CD4-positive, alpha-beta T cell treated with Interleukin-10 for 1 hour (primary cell): ENCODE results near the gene SH3PXD2A.

ENCODE experiments used
- DNase-seq: peaks from one replicate; pipeline ENCODE4 v3.0.0-alpha.2; 2020

SH3PXD2A gene

DNA sequence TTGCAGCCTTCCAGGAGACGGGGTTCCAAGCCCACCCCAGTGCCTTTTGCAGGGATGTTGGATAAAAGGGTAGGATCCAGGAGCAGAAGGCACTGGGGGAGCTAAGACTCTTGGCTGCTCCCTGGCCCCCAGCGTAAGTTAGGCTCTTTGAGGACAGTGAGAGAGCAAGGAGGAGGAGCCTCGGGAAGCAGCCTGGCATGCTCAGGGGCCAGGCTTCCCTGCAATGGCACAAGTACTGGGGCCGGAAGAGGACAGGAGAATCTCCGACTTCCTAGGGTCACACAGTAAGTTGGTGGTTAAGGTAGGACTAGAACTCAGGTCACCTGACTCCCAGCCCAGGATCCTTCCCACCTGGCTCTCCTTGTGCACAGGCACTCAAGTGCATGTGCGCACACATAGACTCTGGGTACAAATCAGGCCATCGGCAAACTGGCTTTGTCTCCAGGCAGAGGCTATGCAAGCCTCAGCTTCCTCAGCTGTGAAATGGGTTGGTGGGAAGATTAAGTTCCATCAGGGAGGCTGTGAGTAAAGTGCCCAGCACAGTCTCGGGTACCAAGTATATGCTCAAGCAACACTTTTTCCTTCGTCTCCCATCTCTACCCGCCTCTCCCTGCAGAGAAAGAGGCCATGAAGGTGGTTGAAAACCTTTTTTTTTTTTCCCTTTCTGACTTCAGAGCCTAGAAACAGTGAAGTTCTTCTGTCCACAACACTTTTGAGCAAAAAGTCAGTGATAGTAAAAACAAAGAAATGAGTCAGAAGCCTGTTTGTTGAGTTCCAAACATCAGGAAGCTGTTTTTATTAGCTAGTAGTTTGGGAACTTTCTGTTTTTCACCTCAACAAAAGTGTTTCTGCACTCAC is 282.8 kb downstream of the SH3PXD2A start:
- DNase-seq, result no peak

DNA sequence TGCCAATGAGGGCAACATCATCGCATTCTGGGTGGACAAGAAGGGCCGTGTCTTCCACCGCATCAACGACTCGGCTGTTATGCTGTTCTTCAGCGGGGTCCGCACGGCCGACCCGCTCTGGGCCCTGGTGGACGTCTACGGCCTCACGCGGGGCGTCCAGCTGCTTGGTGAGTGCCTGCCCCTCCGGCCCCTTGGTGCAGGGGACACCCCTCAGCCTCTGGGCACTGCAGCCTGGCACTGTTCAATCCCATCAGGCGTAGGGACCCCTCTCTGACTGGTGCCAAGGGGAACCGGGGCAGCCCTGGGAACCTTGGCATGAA is 283.8 kb downstream of the SH3PXD2A start:
- DNase-seq, result no peak

DNA sequence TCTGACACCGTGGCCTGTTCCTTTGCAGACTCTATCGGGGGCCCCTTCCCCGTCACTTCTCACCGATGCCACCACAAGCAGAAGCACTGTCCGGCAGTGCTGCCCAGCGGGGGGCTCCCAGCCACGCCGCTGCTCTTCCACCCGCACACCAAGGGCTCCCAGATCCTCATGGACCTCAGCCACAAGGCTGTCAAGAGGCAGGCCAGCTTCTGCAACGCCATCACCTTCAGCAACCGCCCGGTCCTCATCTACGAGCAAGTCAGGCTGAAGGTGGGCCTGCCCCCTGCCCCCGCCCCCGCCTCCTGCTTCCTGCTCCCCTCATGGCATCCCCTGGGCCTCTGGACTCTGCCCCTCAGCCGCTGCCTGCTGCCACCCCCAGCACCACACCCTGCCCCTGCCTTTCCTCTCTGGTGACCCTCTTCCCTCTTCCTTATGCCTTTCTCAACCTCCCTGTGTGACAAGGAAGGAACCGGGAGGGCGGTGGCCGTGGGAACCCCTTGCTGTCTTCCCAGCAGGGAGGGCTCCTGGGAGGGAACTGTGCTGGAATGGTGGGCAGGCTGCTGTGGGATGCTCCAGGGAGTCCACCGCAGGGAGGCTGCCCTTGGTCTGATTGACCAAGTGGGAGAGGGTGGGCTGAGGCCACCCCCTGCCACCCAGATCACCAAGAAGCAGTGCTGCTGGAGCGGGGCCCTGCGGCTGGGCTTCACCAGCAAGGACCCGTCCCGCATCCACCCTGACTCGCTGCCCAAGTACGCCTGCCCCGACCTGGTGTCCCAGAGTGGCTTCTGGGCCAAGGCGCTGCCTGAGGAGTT is 284.3 kb downstream of the SH3PXD2A start:
- no peak for DNase-seq

DNA sequence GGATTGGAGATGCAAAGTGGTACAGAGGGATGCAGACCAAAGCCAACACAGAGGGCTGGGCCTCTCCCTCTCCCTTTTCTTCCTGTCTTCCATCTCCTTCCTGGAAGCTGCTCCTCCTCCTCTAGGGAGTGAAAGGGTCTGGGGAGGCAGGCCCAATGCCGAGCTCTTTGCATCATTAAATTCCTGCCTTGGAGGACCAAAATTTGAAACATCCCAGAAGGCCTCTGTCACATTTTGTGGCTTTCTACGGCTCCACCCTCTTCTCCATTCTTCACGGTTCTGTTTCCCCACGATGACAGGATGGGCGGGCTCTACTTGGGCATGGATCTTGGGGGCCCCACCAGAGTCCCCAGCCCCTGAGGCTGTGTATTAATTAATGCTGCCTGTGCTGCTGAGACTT is 285.5 kb downstream of the SH3PXD2A start:
- no peak for DNase-seq

DNA sequence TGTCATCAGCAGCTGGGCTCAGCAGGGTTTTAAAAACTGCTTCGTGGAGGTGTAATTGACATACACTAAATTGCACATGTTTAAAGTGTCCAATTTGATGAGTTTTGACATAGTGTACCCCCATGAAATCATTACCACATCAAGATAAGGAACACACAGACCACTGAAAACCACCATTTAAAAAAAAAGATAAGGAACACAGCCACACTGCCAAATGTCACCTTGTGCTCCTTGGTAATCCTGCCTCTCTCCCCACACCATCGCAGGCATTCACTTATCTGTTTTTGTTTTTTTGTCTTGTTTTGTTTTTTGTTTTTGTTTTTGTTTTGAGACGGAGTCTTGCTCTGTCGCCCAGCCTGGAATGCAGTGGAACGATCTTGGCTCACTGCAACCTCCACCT is 286.9 kb downstream of the SH3PXD2A start:
- no peak for DNase-seq

DNA sequence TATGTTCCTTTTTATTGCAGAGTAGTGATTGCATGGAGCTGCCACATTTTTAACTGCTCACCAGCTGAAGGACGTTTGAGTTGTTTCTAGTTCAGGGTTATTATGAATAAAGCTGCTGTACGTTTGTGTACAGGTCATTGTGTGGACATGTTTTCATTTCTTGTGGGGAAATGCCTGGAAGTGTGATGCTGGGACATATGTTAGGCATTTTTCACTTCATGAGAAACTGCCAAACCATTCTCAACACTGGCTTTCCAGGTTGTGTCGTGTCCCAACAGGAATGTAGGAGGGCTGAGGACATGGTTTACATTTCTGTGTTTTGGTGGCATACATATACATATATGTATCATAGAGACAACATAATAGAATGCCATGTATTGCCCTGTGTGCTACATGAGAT is 288.8 kb downstream of the SH3PXD2A start:
- DNase-seq, result no peak

DNA sequence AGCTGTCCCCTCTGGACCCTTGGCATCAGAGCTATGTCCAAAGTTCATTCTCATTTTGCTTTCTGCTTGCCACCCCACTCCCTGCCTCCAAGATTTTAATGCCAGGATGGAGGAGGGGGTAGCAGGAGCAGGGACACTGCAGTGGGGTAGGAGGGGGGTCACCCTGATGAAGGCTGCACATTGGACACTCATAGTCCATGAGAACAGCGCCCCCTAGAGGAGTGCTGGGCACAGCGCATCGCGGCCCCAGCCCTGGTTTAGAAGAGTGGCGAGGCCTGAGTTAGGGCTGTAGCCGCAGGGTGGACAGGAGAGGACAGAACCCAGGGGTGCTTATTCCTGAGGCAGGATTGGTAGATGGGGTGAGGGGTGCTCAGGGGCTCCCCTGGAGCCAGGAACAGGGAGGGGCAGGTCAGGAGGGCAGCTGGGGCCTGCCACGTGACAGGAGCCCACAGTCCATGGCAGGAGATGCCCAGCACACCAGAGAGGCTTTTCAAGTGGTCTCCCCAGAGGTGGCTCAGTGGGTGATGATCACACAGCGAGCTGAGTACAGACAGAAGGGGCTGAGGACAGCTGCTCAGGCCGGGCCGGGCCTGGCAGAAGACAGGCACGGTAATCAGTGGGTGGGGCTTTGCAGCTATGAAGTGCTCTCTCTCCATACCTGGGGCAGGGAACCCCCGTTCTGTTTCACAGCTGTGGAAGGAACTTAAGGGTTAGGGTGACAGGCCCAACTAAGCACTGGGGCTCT is 290.4 kb downstream of the SH3PXD2A start:
- no peak for DNase-seq

DNA sequence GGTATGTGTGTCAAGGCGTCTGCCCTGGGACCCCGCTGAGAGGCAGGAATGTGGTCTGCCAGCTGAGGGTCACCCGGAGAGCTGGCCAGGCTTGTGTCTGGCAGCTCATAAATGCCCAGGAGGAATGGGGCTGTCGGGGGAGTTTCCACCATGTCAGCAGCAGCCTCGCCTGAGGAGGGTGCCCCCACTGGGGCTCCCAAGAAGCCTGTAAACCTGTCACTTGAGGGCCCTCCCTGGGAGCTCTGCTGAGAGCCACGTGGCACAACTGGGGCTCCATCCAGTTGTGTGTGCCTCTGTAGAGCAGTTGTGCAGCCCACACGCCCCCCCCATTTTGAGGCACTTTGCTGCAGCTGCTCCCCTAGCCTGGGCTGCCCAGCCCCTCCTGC is 291.3 kb downstream of the SH3PXD2A start:
- DNase-seq, result no peak

DNA sequence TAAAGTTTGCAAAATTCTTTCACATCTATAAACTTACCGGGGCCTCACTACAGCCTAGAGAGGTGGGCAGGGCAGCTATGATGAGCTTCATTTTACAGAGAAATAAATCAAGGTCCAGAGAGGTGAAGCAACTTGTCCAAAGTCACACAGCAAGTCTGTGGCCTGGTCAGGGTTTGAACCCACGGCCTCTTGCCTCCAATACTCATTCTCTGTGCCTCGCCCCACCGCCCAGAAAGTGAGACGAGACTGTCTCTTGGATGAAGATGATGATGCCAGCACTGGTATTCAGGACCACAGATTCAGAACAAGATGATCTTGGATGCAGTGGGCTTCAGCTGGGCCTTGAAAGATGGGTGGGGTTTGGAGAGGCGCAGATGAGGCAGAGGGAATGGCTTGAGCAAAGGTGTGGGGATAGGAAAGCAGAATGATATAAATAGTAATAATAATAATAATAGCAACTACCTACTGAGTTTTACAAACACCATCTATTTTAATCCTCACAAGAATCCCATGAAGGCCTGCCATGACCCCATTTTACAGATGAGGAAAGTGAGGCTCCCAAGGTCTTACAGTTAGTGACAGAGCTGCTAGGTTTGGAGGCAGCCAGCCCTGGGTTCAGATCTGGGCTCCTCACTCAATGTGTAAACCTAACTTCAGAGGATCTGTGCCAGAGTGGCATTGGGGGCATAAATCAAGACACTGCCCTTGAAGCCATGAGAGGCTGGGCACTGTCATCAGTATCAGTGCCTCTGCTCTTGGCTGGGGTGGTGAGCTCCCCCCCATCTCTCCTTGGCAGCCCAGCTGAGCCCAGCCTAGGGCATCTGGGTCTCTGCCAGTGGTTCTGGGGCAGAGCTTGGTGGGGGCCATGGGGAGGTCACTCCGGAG is 291.9 kb downstream of the SH3PXD2A start:
- no peak for DNase-seq

DNA sequence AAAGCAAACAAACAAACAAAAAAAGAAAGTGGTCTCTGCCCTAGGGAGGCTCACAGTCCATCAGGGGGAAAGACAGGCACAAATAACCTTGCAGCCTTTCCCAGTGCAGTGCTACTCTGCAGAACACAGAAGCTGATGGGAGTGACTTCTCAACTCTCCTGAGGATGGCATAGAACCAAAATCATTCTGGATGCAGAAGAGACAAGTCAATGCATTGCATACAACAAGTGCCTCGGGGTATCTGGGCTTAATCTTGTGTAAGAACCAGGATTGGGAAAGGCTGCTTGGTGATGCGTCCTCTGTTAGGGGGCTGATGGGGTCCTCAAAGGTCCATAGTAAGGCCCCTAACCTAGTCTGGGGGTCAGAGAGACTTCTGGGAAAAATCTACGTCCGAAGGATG is 293.0 kb downstream of the SH3PXD2A start:
- no peak for DNase-seq

DNA sequence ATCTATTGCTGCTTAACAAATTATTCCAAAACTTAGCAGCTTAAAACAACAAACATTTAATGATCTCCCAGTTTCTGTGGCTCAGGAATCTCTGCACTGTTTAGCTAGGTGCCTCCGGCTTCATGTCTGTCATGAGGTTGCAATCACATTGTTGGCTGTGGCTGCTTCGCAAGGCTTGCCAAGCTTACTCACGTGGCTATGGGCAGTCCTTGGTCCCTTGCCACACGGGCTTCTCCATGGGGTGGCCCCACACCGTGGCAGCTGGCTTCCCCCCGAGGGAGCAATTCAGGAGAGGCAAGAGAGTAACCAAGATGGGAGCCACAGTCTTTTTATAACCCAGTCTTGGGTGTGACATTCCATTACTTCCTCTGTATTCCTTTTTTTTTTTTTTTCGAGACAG is 294.5 kb downstream of the SH3PXD2A start:
- DNase-seq, result no peak

DNA sequence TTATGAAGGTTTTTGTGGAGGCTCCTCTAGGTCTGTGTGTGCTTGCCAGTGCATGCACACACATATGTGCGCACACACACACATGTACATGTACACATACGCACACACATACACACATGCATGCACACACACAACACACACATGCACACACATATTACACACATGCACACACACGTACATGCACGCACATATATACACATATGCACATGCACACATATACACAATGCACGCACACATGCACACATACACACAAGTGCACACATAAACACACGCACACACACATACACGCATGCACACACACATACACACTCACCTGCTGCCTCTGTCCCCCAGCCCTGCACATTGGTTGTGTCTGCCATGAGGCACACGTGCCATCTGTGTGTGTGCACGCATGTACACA is 295.6 kb downstream of the SH3PXD2A start:
- DNase-seq, result no peak

DNA sequence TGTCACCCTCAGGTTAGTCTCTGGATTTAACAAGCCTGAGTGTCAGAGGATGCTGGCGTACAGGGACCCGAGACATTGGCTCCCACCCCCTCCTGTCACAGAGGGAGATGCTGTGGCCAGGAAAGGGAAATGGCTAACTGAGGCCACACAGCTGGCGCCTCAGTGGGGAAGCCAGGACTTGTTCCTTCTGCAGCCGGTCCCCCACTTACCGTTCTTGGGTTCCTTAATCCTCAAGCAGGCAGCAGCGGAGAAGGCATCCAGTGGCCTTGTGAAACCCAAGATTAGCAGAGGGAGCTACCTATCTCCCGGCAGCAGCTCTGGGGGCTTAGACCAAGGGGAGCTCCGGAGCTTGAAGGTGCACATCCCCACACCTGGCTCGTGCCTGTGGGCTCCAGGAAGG is 296.5 kb downstream of the SH3PXD2A start:
- no peak for DNase-seq

DNA sequence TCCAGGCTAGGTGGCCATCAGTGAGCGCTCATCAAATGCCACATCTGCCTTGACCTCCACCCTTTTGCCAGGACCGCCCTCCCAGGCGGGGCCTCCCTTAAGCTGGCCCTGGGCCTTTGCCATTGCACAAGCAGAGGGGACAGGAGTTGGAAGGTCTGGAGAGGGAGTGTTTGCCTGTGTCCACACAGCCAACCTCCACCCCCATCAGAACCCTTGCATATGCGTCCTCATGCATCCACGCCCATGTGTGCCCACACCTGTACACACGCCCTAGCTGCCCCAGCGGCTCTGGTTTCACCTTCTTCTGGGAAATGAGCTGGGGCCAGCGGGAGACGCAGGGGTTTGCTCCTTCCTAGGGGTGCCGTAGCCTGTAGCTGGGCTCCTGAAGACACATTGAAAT is 297.9 kb downstream of the SH3PXD2A start:
- DNase-seq, result no peak

DNA sequence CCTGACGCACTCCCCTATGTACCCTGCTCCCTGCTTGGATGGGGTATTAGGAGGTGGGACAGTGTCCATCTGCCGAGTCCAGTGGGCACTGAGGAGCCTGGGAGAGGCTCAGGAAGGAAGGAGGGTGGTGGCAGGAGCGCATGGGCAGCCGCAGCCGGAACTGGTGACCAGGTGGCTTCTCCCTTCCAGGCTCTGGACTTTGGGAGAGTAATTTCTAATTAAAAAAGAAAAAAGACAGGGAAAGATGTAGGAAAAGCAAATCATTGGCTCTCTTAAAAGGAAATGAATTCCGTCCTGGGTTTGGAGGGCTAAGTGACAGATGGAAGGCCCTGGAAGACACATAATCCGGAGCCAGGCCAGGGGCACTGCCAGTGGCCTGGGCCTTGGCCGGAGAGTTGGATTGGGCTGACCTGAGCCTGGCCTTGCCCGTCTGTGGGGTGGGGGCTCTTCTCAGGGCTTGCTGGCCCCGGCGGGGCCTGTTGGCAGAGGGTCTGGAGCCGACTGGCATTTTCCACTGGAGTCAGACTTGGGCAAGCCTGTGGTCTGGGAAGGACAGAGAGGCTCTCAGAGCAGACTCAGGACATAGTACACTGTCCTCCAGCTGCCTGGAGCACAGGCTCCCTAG is 298.9 kb downstream of the SH3PXD2A start:
- DNase-seq, result no peak

DNA sequence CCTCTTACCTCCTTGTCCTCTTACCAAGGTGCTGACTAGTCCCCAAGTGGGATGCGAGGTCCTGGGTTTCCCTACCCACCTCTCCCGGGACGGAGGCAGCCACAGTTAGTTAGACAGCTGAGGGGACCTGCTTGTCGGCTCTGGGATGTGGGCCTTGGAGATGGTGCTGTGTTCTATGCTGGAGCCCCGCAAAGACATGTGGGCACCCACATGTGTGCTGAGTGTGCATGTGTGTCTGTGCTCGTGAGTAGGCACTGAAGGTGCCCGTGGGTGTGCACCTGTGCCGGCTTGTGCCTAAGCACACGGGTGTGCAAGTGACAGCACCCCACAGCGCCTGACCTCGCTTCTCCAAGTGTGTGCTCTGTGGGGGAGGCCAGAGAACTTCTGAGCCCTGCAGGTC is 299.7 kb downstream of the SH3PXD2A start:
- no peak for DNase-seq

DNA sequence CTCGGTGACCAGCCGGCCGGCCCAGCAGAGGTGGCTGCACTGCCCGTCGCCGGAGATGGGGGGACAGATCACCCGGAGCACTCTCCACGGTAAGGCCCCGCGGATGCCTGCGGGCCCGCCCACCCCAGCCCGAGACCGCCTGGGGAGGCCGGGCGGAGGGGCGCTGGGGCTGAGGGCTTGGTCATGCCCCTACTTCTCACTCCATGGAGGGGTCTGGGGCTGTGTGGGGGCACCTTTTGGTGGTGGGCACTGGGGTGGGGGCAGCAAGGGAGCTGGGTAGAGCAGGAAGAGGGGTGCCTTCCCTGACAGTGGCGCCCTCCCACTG is 300.1 kb downstream of the SH3PXD2A start:
- no peak for DNase-seq

DNA sequence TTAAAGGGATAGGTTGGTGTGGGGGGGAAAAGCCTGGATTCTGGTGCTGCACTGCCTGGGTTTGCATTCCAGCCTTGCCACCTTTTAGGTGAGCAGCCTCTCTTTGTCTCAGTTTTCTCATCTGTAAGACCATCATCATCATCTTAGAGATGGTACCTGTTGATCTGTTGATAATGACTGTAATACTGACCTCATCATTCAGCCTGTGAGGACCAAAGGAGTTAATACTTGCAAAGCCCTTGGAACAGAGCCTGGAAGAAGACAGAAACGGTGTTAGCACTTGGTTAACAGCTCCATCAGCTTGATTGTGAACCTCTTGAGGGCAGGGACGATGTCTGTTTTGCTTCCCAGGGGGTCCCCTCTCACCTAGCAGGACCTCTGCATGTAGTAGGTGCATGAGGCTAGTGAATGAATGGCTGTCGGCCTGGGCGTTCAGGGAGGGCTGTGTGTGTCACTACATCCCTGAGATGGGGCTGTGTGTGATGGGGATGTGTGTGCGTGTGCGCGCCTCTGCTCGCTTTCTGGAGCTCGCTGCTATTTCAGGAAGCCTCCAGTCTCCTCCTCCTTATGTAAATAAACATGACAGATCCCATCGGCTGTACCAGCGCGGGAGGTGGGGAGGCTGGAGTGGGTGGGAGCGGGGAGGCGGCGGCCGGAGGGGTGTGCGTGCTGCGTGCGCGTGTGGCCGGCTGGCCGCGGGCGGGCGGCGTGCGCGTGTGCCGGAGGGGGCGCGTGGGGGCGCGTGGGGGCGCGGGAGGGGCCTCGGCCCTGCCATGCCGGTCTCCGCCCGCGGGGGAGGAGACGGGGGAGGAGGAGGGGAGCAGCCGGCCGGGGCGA is 300.7 kb downstream of the SH3PXD2A start:
- DNase-seq, result peak; percentile 13

DNA sequence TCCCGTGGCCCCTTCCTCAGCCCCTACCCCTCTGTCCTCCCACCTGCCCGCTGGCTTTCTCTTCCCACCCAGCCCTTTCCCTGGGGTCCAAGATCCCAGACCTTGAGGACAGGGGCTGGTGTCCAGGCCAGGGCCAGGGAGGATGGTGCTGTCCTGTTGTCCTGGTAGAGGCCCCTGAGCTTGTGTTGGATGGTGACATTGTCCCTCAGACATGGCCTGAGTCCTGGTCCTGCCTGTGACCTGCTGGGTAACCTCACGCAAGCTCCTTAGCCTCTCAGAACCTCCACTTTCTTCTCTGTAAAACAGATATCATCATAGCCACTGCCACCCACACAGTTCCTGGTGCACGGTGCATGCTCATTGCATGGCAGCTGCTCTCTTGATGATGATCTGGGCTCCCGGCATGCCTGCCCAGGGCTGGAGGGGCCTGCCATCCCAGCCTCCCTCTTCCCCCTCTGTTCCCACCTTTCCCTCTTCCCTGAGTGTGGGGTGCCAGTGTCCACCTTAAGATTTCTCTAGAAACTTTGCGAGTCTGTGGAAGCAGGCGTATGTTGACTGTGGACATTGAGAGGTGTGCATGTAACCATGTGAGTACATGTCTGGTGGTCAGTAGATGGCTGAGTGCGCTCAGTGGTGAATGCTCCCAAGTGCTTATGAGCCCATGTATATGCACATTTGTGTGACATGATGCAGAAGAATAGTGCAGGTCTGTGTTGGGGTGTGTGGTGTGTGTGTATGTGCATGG is 301.5 kb downstream of the SH3PXD2A start:
- no peak for DNase-seq

DNA sequence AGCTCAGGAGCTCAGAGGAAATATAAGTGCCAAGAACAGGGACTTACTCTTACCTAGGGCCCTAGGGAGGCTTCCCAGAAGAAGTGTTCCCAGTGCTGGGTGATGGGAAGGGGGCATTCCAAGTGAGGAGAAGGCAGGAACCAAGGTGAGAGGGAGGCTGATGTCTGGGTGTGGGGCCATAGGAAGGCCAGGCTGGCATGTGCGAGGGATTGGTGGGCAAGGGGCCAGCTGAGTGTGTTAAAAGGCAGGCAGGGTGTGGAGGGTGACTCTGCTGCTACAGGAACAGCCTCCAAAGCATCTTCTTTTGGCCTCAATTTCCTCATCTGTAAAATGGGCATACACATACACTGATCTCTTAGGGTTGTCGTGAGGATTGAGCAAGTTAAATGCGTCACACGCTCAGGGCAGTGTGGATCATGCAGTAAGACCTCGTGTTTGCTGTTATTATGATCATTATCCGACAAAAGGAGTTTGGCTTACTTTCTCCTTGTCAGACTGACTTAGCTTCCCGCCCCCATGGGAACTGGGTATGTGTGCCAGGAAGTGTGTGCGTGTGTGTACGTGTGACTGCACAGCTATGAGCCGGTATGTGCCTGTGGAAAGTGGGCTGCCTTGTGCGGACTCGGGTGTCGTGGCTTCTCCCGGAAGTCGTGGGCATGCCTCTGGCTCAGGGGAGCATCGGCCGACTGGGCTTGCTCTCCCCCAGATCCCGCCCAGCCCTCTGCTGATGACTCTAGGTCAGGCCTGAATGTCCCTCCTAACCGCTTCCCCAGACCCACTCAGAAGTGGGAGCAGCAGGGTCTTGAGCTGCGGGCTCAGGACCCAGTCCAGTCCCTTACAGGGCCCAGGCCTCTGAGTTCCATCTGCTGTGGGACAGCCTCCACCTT is 302.3 kb downstream of the SH3PXD2A start:
- DNase-seq, result no peak
